ENCODE results near the gene RNF144B.

DNA sequence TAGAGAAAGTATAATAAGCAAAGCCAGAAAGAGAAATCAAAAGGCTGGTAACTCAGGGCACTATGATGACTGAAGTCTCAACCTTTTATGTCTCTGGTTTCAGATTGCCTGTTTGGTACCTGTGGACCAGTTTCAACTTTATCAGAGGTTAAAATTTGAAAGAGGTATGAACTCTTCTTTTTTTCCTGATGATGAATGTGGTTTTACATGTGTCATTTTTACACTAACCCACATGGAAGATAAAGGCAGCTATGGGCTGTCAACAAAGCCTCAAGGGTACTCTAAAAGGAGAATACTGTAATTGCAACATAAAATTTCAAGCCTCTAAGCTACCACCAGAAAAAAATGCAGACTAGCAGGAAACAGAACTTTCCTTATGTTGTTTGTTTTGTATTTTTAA, 52.4 kb downstream of the RNF144B start:
- TF ChIP-seq, protein P1, sequence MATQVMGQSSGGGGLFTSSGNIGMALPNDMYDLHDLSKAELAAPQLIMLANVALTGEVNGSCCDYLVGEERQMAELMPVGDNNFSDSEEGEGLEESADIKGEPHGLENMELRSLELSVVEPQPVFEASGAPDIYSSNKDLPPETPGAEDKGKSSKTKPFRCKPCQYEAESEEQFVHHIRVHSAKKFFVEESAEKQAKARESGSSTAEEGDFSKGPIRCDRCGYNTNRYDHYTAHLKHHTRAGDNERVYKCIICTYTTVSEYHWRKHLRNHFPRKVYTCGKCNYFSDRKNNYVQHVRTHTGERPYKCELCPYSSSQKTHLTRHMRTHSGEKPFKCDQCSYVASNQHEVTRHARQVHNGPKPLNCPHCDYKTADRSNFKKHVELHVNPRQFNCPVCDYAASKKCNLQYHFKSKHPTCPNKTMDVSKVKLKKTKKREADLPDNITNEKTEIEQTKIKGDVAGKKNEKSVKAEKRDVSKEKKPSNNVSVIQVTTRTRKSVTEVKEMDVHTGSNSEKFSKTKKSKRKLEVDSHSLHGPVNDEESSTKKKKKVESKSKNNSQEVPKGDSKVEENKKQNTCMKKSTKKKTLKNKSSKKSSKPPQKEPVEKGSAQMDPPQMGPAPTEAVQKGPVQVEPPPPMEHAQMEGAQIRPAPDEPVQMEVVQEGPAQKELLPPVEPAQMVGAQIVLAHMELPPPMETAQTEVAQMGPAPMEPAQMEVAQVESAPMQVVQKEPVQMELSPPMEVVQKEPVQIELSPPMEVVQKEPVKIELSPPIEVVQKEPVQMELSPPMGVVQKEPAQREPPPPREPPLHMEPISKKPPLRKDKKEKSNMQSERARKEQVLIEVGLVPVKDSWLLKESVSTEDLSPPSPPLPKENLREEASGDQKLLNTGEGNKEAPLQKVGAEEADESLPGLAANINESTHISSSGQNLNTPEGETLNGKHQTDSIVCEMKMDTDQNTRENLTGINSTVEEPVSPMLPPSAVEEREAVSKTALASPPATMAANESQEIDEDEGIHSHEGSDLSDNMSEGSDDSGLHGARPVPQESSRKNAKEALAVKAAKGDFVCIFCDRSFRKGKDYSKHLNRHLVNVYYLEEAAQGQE (IDR thresholded peaks at IDR 0.05; ENCODE audit: borderline replicate concordance): no peak
- TF ChIP-seq, protein P1 (CRISPR knock-in tag; IDR thresholded peaks at IDR 0.05; ENCODE audit: low read depth): no peak
- TF ChIP-seq, protein P2, sequence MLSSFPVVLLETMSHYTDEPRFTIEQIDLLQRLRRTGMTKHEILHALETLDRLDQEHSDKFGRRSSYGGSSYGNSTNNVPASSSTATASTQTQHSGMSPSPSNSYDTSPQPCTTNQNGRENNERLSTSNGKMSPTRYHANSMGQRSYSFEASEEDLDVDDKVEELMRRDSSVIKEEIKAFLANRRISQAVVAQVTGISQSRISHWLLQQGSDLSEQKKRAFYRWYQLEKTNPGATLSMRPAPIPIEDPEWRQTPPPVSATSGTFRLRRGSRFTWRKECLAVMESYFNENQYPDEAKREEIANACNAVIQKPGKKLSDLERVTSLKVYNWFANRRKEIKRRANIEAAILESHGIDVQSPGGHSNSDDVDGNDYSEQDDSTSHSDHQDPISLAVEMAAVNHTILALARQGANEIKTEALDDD (IDR thresholded peaks at IDR 0.05): no peak
- TF ChIP-seq EP300 (IDR thresholded peaks at IDR 0.05; ENCODE audit: low read length) (no peak), KLF16 (IDR thresholded peaks at IDR 0.05) (no peak), RNF2 (IDR thresholded peaks at IDR 0.05) (no peak), ZNF143 (CRISPR knock-in tag; IDR thresholded peaks at IDR 0.05) (no peak), CHD1 (IDR thresholded peaks at IDR 0.05; ENCODE audit: low read length) (no peak), ERF (CRISPR knock-in tag; IDR thresholded peaks at IDR 0.05) (no peak), HMG20A (CRISPR knock-in tag; conservative IDR thresholded peaks at IDR 0.05) (no peak), SP2 (IDR thresholded peaks at IDR 0.05; ENCODE audit: extremely low read depth, low read depth, low read length, poor library complexity, severe bottlenecking) (no peak), NFE2L1 (tag; IDR thresholded peaks at IDR 0.05; ENCODE audit: borderline replicate concordance, low read depth) (no peak)
- TF ChIP-seq, protein P3, sequence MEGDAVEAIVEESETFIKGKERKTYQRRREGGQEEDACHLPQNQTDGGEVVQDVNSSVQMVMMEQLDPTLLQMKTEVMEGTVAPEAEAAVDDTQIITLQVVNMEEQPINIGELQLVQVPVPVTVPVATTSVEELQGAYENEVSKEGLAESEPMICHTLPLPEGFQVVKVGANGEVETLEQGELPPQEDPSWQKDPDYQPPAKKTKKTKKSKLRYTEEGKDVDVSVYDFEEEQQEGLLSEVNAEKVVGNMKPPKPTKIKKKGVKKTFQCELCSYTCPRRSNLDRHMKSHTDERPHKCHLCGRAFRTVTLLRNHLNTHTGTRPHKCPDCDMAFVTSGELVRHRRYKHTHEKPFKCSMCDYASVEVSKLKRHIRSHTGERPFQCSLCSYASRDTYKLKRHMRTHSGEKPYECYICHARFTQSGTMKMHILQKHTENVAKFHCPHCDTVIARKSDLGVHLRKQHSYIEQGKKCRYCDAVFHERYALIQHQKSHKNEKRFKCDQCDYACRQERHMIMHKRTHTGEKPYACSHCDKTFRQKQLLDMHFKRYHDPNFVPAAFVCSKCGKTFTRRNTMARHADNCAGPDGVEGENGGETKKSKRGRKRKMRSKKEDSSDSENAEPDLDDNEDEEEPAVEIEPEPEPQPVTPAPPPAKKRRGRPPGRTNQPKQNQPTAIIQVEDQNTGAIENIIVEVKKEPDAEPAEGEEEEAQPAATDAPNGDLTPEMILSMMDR (IDR thresholded peaks at IDR 0.05 in 2 of 3, conservative IDR thresholded peaks at IDR 0.05 in 1 of 3; ENCODE audit: insufficient read depth in 2 of 3, low read depth in 1 of 3, low read length in 3 of 3): no peak

Data from K562 (cell line).